Measurements from ENCODE around the gene PKN2.
"Not testable (repeated sequence)": the region's sequence is repeated elsewhere in the genome, so short reads cannot be mapped to it uniquely, and the experiment has no call there.

PKN2 gene

DNA sequence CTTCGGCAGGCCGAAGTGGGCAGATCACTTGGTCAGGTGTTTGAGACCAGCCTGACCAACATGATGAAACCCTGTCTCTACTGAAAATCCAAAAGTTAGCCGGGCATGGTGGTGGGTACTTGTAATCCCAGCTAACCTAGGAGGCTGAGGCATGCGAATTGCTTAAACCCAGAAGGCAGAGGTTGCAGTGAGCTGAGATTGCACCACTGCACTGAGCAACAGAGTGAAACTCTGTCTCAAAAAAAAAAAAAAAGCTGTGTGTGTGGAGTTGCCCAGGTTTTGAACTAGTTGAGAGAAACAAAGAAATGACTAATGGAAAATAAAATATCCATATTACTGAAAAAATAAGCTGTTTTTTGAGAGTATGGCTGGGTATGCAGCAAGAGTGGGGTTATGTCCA, 107.1 kb downstream of the PKN2 start:
- DNase-seq (ENCODE audit: low spot score): no peak

DNA sequence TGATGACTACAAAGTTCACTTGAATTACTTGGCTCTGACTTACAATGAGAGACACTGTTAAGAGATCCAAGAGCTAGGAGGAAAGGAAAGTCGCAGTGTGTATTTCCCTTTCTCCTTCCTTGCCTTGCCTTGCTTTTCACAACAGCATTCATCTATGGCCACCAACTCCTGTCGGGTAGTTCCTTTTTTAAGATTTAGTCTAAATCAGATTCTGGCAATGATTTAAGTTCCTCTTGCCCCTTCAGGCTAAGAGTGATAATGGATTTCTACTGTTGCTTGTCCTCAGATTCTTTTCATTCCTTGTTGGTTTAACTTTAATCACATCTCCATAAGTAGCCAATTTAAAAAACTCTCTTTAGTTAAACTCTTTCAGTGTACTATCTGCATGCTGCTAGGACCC, 115.4 kb downstream of the PKN2 start:
- no peak for DNase-seq (ENCODE audit: low spot score)

DNA sequence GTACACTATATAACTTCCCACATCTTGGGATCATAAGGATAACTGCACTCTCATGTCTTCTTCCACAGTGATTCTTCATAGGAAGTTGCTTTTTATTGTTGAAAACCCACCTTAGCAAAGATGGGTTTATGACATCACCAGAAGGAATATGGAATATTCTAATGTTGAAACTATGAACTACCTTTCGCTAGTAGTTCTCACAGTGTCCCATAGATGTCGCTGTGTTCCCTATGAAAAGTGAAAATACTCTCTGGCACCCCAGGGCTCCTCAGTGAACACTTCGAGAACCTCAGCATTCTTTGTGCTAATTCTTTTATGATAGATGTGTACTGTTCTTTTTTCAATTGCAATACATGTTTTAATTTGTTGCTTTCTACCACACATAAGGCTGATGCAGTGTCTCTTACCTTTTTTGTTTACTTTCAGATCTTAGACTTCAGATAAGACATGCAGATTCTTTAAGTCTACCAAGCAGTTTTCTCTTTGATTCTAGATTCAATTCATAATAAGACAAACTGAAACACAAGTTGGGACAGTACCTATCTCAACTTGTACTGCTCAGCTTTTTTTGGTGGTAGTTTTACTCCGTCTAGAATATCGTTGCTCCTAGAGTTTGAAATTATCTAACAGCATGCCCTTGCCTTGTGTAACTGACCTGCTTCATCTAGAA, 116.4 kb downstream of the PKN2 start:
- peak; percentile 53 for DNase-seq (ENCODE audit: low spot score)

DNA sequence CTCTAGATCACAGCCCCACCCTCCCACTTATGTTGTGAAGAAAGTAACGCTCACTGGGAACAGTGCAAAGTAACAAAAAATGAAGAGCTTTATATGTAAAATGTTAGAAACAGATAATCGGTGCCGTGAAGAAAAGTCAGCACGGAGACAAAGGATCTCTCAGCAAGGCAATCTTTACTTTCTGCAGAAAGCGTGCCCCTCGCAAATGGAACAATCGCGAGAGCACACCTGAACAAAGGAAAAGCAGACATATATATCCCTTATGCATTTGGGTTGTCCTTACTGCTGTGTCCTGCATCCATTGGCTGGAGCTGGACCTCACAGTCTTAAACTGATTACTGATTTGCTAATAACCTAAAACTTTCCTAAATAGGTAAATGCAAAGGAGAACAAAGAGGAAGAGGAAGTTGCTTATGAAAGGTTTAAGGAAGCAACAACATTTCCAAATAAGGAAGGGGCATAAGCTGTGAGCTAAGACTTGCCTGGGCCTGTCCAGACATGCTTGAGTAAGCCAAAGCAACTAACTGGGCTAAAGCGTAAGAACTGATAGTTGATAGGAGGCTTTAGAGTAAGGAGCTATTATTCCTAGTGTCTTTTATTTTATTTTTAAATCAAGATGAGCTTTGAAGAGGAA, 117.6 kb downstream of the PKN2 start:
- DNase-seq (ENCODE audit: low spot score): peak; percentile 83

DNA sequence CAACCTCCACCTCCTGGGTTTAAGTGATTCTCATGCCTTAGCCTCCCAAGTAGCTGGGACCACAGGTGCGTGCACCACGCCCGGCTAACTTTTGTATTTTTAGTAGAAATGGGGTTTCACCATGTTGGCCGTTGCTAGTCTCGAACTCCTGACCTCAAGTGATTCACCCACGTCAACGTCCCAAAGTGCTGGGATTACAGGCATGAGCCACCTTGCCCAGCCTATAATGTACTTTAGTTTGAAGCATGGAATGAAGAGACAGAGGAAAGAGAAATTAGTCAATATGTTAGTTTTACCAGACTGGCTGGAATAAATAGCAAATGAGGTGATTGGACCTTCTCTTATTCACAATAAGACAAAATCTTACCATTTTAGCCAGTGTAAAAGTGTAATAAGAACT, 118.3 kb downstream of the PKN2 start:
- DNase-seq (ENCODE audit: low spot score): peak; percentile 28

DNA sequence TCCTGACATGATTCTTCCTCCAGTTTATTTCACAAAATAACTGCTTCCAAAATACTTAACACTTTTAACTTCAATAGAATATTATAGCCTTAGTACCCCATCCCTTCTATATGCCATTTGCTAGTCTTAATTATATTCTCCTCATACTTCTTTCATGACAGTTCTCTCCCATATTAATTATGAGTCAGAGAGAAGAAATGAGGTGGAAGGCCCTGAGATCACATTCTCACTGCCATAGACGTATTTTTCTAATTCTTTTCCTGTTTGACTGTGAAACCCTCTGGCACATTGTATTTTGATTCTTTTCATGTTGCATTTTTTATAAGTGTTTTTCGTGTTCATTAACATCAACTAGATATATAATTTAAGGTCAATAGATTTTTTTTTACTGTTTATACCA, 118.9 kb downstream of the PKN2 start:
- DNase-seq (ENCODE audit: low spot score): peak; percentile 78

DNA sequence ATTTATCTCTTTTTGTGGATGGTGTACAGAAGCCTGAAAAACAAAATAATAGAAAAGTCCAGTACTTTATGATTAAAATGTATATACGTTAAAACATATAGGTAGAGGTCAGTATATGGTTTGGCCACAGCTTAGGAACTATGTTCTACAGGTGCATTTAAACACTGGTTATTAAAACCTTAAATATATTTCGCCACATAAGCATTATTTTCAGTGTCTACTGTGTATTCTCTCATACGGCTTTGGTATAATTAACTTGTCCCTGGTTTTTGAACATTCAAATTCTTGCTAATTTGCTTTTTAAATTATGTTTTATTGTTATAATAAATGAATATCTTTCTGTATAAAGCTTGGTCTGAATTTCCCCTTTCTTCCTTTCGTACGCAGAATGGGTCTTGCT, 119.4 kb downstream of the PKN2 start:
- DNase-seq (ENCODE audit: low spot score): no peak

DNA sequence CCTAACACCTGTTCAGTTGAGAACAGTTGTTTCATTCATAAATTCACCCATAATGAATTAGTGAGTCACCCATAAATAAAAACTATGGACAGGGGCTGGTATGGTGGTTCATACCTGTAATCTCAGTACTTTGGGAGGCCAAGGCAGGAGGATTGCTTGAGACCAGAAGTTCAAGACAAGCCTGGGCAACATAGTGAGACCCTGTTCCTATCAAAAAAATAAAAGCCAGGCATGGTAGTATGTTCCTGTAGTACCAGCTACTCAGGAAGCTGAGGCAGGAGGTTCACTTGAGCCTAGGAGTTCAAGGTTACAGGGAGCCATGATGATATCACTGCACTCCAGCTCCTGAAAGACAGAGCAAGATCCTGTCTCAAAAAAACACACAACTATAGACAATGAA, 128.3 kb downstream of the PKN2 start:
- no peak for DNase-seq (ENCODE audit: low spot score)

DNA sequence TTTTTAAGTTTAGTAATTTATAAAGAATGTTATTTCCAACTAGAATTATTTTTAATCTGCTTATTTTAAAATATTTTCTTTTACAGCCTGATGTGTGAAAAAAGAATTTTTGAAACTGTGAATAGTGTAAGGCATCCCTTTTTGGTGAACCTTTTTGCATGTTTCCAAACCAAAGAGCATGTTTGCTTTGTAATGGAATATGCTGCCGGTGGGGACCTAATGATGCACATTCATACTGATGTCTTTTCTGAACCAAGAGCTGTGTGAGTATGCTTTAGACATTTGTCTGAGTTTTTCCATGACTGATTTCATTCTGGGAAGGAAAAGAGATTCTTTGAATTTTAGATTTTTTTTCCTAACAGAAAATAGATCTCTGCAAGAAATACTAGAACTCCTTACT, 129.4 kb downstream of the PKN2 start:
- no peak for DNase-seq (ENCODE audit: low spot score)

DNA sequence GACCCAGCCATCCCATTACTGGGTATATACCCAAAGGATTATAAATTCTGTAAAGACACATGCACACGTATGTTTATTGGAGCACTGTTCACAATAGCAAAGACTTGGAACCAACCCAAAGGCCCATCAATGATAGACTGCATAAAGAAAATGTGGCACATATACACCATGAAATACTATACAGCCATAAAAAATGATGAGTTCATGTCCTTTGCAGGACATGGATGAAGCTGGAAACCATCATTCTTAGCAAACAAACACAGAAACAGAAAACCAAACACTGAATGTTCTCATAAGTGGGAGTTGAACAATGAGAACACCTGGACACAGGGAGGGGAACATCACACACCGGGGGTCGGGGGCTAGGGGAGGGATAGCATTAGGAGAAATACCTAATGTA, 135.6 kb downstream of the PKN2 start:
- DNase-seq (ENCODE audit: low spot score): not testable (repeated sequence)

DNA sequence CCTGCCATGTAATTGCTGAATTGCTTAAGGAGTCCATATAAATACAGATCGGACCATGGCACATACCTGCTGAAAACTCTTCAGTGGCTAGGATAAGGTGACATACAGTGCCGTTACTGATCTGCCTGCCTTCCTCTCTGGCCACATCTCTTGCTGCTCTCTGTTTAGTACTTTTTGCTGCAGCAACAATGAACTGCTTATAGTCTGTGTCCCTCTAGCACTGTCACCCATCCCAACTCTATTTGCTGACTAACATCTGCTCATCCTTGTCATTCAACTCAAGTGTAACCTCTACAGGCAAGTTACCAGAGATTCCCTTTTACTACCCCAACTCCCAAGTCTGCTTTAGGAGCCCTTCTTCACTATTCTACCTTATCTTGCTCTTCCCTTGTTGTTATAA, 141.6 kb downstream of the PKN2 start:
- DNase-seq (ENCODE audit: low spot score): no peak

DNA sequence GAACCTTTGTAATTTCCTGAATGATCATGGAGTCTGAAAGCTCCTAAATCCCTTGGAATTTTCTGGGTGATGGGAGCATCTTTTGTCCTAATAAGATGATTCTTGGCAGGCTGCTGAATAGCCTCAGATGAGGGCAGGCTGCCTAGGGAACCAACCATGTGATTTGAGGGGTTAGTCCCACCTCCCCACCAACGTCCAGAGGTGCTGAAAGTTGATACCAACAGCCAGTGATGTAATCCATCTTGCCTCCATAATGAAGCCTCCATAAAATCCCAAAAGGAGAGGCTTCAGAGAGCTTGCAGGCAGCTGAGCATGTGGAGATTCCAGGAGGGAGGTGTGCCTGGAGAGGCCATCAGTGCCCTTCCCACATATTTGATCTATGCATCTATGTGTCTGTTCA, 163.6 kb downstream of the PKN2 start:
- DNase-seq (ENCODE audit: low spot score): no peak

DNA sequence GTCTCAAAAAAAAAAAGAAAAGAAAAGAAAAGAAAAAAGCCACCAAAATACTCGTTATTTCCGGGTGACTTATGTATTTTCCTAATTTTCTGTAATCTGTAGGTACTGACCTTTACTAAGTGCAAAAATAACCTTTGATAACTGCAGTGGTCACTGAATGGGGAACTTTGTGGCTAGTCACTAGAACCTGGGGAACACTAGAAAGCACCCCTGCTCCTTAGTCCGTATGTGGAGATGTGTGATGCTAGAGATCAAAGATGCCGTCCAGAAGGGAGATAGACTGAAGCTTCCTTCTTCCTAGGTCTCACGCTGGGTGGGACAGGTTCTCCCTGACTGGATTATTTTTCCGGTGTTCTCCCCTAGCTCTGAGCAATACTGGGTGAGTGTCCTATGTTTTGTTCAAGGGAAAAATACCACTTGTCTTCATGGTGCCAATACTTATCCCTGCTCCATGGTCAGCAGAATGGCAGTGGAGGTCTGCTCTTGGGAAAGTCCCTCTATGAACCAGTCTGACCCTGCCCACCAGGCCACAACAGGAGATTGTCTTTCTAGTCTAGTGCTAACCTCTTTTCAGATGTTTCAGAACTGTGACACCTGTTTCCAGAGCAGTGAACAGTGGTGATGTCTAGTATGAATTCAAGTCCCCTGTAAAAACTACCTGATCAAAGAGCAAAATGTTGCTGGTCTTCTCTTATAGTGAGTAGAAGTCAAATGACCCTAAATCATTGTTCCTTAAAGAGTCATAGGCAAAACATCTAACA, 167.4 kb downstream of the PKN2 start:
- DNase-seq (ENCODE audit: low spot score): no peak

DNA sequence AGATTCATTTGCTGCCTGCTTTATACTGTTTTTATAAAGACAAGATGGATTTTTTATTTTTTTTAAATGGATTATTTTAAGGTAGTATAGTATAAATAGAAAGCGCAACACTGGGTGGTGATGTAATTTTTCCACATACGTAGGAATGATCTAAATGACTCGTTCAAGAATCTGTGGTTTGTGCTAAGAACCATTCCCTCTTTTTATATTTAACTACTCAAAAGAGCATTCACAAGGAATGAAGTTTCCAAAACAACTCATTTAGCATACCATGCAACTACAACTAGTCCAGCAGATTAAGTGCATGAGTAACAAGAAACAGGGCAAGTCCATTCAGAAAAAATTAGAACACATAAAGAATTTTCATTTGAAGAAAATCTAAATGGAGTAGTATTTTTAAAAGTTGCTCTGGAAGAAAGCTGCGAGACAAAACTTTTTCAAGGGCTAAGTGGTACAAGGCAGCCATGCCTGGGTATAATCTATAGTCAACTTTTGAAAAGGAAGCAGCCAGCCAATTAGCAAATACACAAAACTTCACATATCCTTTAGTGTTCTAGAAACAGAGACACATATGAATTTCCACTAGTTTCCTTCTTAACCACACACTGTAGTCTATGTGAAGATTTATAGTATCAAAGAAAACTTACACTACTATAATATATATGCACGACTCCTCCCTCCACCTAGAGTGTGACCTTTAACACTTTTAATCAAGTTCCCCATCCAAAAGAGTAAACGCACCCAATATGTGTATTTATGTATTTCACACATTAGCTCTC, 183.9 kb downstream of the PKN2 start:
- peak; percentile 54 for DNase-seq (ENCODE audit: low spot score)

DNA sequence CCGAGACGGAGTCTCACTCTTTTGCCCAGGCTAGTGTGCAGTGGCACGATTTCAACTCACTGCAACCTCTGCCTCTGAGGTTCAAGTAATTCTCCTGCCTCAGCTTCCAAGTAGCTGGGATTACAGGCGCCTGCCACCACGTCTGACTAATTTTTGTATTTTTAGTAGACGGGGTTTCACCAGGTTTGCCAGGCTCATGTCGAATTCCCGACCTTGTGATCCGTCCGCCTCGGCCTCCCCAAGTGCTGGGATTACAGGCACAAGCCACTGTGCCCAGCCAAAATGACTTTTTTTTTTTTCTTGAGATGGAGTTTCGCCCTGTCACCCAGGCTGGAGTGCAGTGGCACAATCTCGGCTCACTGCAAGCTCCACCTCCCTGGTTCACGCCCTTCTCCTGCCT, 185.6 kb downstream of the PKN2 start:
- DNase-seq (ENCODE audit: low spot score): not testable (repeated sequence)

DNA sequence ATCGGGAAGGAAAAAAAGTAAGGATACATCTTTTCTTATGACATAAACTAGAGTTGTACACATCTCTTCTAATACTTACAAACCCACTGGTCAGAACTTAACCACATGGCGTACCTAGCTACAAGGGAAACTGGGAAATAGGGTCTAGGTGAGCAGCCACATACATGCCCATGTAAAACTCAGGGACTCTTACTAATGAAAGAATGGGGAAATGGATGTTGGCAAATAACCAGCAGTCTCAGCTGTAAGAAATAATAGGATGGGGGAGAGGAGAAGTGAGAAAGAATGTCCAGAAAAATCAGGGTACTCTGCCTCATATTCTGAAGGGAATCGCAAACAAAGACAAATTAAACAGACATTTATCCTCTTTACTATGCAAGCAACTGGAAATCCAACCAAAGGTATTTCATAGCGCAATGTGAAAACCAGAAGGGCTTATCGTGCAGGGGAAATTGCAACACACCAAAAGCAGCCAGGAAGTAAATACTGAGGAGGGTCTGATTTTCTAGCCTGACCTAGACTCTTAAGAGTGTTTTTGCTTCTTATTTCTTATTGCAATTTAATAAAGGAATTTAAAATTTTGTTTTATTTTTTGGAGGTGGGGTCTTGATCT, 189.8 kb downstream of the PKN2 start:
- no peak for DNase-seq (ENCODE audit: low spot score)

DNA sequence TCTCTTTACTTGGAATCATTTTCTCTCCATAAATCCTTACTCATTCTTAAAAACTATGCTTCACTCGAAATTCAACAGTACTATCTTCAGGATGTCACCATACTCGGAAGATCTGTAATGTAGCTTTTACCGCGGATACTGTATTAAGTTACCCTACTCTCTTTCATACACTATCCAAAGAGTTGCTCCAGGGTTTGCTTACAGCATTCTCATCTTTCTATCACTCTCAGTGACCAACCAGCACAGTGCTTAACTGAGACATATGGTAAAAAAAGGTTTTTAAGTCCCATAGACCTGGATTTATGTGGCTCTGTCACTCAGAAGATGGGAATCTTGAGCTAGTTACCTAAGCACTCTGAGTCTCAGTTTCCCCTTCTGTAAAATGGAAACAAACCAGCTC, 191.5 kb downstream of the PKN2 start:
- DNase-seq (ENCODE audit: low spot score): no peak

DNA sequence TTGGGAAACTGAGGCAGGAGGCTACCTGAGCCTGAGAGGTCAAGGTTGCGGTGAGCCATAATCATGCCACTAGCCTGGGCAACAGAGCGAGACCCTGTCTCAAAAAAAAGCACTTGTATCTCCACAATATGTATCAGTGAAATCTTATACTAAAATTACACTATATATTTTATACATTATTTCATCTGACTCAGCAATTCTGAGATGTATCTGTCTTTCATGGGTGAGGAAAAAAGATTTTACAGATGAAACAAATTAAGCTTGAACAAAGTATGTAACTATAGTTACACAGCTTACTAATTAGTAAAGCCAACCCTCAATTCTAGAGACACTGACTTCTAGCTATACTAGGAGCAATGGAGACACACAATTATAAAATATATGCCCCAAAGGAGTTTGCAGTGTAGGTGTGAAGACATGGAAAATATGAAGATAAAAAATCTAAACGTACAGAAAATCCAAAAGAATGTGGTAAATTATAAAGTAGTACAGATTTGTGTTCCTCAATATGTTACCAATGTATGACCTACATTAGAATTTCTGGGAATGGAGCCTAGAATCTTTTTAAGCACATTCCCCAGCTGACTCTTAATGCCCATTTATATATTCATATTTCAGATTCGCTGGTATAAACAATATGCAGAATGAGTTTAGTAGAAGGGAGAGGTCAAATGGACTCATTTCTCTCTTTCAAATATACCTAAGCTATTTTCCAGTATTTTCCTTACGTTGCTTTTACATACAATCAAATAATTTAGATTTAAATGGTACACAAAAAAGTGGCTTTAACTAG, 192.7 kb downstream of the PKN2 start:
- DNase-seq (ENCODE audit: low spot score): no peak

DNA sequence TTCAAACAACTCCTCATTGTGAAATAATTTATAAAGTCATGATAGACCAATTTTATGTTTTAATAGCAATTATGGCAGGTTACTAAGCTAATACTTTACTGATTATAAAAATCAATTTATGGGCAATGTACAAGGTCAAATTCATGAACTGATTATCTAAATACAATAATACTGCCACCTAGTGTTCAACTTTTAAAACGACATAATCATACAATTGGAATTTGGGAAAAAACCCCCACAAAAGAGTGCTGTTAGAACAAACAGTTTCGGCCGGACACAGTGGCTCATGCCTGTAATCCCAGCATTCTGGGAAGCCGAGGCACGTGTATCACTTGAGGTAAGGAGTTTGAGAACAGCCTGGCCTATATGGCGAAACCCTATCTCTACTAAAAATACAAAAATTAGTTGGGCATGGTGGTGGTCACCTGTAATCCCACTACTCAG, 193.3 kb downstream of the PKN2 start:
- DNase-seq (ENCODE audit: low spot score): peak; percentile 48

DNA sequence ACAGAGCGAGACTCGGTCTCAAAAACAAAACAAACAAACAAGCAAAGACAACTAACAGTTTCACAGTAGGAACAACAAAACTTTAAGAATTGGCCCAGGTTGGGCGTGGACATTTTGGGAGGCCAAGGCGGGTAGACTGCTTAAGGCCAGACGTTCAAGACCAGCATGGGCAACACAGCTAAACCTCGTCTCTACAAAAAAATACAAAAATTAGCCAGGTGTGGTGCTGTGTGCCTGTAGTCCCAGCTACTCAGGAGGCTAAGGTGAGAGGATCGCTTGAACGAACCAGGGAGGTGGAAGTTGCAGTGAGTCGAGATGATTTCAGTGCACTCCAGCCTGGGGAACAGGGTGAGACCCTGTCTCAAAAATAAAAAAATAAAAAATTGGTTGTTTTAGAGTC, 193.8 kb downstream of the PKN2 start:
- no peak for DNase-seq (ENCODE audit: low spot score)

DNA sequence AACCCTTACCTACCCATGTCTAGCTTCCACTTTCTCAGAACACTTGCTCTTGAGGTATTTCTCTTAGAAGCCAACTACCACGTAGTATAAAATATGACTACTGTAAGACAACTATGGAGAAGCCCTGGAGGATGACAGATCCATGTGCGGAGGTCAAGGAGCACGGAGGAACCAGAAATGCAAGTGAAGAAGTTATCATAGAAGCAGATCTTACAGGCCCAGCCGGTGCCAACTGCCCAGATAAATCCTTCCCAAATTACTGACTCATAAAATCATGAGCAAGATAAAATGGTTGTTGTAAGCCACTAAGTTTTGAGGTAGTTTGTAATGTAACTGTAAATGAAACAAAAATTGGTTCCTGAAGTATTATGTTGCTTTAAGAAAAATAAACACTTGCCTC, 194.7 kb downstream of the PKN2 start:
- no peak for DNase-seq (ENCODE audit: low spot score)

Measured in kidney tubule cell (primary cell).